ENCODE data around the gene GCN1. TPM values are rescaled to one million over a fixed set of nuclear protein-coding genes. Genes with fewer than 3 reads are reported as not detected.
"Not testable (repeated sequence)": the region's sequence is repeated elsewhere in the genome, so short reads cannot be mapped to it uniquely, and the experiment has no call there.

GCN1 gene
- total and polyA plus RNA-seq, 12 donors, result 9.7 to 41.3 (median 34.0) TPM

- H3K27me3 ChIP-seq, result no peaks in the 10 kb centered on the region
- no peak for DNase-seq
- H3K9me3 ChIP-seq, result no peaks in the 10 kb centered on the region
- H3K36me3 ChIP-seq, result peaks cover 5 to 100% (median 70%) of the 10 kb centered on the region in 9 donors
- 81 to 82% methylated on average over 23 of the region's 23 CpGs for WGBS, 2 donors
- H3K4me3 ChIP-seq, result no peak overlapping the region
- TF ChIP-seq, protein P1, sequence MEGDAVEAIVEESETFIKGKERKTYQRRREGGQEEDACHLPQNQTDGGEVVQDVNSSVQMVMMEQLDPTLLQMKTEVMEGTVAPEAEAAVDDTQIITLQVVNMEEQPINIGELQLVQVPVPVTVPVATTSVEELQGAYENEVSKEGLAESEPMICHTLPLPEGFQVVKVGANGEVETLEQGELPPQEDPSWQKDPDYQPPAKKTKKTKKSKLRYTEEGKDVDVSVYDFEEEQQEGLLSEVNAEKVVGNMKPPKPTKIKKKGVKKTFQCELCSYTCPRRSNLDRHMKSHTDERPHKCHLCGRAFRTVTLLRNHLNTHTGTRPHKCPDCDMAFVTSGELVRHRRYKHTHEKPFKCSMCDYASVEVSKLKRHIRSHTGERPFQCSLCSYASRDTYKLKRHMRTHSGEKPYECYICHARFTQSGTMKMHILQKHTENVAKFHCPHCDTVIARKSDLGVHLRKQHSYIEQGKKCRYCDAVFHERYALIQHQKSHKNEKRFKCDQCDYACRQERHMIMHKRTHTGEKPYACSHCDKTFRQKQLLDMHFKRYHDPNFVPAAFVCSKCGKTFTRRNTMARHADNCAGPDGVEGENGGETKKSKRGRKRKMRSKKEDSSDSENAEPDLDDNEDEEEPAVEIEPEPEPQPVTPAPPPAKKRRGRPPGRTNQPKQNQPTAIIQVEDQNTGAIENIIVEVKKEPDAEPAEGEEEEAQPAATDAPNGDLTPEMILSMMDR (IDR thresholded peaks at IDR 0.05), result no peak
- H3K27ac ChIP-seq, result no peak overlapping the region
- H3K4me1 ChIP-seq, result peaks cover 0 to 6% (median 0%) of the 10 kb centered on the region in 9 donors
- intact Hi-C loops (cut with DNase I), result no loop called here
- ATAC-seq, result no peak
Measured at GRCh38 chr12:120215766-120216735, 21.5 kb upstream of the GCN1 start.

- intact Hi-C loops (cut with DNase I), result no loop called here
- TF ChIP-seq, protein P1 (IDR thresholded peaks at IDR 0.05), result no peak
- H3K4me1 ChIP-seq, result peaks cover 0 to 6% (median 0%) of the 10 kb centered on the region in 9 donors
- ATAC-seq, result no peak
- no peaks in the 10 kb centered on the region for H3K27me3 ChIP-seq
- H3K36me3 ChIP-seq, result peaks cover 5 to 100% (median 69%) of the 10 kb centered on the region in 9 donors
- H3K27ac ChIP-seq, result no peak overlapping the region
- H3K4me3 ChIP-seq, result no peak overlapping the region
- WGBS, 2 donors, result 87 to 88% methylated on average over 15 of the region's 15 CpGs
- no peak for DNase-seq
- no peaks in the 10 kb centered on the region for H3K9me3 ChIP-seq
Measured at GRCh38 chr12:120215357-120215735, 20.8 kb upstream of the GCN1 start.

GRCh38 chr12:120214626-120215356 lies 20.3 kb upstream of the GCN1 start:
- DNase-seq, result no peak
- peak in 2 of 8 donors; percentile 5 to 7 for ATAC-seq
- no peak overlapping the region for H3K4me3 ChIP-seq
- 89 to 92% methylated on average over 34 of the region's 34 CpGs for WGBS, 2 donors
- H3K27ac ChIP-seq, result no peak overlapping the region
- peaks cover 0 to 6% (median 0%) of the 10 kb centered on the region in 9 donors for H3K4me1 ChIP-seq
- H3K36me3 ChIP-seq, result peaks cover 5 to 100% (median 66%) of the 10 kb centered on the region in 9 donors
- intact Hi-C loops (cut with DNase I), result no loop called here
- TF ChIP-seq, protein P1 (IDR thresholded peaks at IDR 0.05), result no peak
- no peaks in the 10 kb centered on the region for H3K9me3 ChIP-seq
- H3K27me3 ChIP-seq, result no peaks in the 10 kb centered on the region

DNA sequence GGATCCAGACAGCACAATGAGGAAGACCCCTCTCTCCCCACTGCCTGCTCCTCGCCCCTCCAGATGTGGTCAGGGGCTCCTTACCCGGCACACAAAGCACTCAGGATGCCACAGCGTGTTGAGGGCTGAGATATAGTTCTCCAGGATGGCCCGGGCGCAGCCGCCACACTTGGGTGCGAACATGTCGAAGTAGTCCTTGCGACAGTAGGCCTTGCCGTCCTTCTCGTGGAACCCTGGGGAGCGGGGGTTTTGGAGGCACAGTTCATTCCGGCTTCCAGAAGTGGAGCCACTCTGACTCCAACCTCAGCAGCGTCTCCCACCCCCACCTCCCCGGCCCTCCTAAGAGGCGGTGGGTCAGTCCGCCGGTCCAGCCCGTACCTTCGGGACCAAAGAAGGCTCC lies 19.2 kb upstream of the GCN1 start:
- DNase-seq, result no peak
- intact Hi-C loops (cut with DNase I), result no loop called here
- WGBS, 2 donors, result 95 to 97% methylated on average over 20 of the region's 20 CpGs

GRCh38 chr12:120213182-120213581 lies 18.7 kb upstream of the GCN1 start:
- H3K27ac ChIP-seq; intact Hi-C loops (cut with DNase I); H3K9me3 ChIP-seq; DNase-seq; H3K4me1 ChIP-seq; H3K27me3 ChIP-seq; H3K4me3 ChIP-seq; ATAC-seq: not testable (repeated sequence)
- H3K36me3 ChIP-seq, result peaks cover 0 to 92% (median 51%) of the 10 kb centered on the region in 9 donors
- 86 to 92% methylated on average over 5 of the region's 5 CpGs for WGBS, 2 donors

More for the DNA sequence above, 19.2 kb upstream of the GCN1 start:
- peaks cover 0 to 6% (median 0%) of the 10 kb centered on the region in 9 donors for H3K4me1 ChIP-seq
- ATAC-seq, result no peak
- TF ChIP-seq, protein P1 (IDR thresholded peaks at IDR 0.05), result no peak
- H3K27me3 ChIP-seq, result no peaks in the 10 kb centered on the region
- no peak overlapping the region for H3K4me3 ChIP-seq
- peaks cover 0 to 98% (median 56%) of the 10 kb centered on the region in 9 donors for H3K36me3 ChIP-seq
- no peak overlapping the region for H3K27ac ChIP-seq
- no peaks in the 10 kb centered on the region for H3K9me3 ChIP-seq

Measured in heart right ventricle (tissue), 16 donors.